HG03159 (cell line): ENCODE measurements around the gene ARFIP1.

Source experiments
- ATAC-seq: cut with Tn5 transposase; IDR thresholded peaks from one replicate; pipeline ENCODE4 v1.9.1; 2021; ENCODE audit warnings: mild to moderate bottlenecking, moderate library complexity; ENCODE audit not compliant: unreplicated experiment

Gene ARFIP1

DNA sequence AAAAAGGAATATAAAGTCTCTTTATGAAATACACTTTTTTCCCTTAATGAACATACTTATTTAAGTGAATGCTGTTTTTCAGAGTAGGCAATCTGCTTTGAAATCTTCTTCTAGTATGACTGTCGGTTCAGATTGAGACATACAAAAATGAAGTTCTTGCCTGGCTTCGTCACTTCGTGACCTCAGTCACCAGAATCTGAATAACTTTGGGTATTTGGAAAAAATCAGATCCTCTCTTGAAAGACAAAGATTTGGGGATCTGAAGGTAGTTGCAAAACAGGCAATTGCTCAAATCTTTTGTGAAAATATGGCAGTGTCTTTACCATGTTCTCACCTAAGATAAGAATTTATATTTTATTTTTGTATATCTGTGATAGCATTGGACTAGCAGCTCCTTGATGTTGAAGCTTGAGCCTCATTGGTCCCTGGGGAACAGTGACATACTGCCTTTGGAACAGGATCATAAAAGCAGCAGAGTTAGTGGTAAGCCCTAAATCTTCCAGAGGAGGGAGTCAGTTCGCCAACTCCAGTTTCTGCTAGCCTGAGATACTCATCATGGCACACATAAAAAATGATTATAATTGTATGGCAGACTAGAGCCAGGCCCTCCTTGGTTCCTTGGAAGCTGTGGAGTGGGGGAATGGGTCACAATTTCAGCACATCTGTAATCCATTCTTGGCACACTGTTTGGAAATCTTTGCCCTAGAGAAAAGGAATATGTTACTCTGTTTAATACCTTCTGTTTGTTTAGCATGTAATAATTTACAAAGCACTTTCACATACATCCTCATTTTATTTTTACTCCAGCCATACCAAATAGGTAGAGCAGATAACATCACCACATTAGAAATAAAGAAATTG is 5.0 kb downstream of the ARFIP1 start:
- no peak for ATAC-seq

DNA sequence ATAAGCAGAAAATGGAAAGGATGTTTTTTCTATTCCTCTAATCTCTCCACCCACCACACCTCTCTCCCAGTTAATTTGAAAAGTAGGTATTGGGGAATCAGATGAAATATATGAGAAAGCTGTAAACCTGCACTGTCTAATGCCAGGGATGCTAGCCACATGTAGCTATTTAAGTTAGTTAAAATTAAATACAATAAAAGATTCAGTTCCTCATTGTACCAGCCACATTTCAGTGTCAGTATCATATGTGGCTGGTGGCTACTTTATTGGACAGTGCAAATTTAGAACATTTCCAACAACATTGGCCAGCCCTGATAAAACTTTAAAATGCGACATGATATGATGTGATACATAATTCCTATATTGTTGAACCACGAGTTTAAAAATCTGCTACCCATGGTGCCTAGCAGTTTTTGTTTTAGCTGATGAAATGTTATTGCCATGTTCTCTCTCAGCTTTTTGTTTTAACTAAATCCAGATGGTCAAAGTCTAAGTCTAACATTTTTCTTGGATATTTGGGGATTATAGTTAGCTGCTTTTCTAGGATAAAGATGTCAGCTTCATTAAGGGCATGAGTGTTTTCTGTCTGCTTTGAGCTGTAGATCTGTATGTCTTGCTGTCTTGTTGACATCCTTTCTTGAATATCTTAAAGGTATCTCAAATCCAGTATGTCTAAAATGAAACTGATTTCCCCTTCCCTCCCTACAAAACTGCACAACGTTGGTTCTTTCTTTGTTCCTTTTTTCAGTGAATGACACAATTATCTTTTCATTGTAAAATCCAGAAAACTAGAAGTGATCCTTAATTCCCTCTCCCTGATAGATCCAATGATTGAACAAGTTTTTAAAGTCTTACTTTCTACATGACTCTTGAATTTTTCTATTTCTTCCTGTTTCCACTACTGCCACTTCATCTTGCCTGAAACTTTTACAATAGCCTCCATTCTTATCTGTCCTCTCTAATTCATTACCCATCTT is 6.2 kb downstream of the ARFIP1 start:
- ATAC-seq, result no peak

DNA sequence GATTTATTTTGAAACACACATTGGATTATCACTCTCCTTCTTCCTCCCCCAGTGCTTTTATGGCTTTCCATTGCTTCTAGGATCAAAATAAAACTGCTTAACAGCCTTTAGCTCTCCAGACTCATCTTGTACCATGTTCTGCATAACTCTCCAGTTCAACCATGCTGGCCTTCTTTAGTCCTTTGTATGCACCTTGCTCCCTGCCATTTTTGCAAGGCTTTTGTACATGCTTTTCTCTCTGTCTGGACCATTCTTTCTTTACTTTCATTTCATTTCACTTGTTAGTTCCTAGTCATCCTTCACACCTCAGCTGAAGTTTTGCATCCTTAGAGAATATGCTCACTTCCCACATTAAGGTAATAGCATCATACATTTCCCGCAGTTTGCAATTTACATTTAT is 6.9 kb downstream of the ARFIP1 start:
- no peak for ATAC-seq

DNA sequence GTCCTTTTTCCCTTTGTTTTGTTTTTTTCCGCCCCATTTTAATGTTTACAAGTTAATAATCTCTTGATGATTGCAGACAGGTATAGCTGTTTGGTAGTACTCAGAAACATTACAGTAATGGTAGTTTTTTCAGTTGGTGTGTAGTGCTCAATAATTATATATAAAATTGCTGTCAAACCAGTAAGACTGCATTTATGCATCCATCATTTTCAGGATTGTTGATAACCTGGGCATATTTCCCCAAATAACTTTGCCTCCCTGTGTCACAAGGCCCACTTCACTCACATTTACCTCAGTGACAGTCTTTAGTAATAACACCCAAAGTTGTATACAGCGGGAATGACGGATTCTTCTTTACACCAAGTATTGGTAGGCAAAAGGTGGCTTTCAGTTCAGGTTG is 16.1 kb downstream of the ARFIP1 start:
- no peak for ATAC-seq

DNA sequence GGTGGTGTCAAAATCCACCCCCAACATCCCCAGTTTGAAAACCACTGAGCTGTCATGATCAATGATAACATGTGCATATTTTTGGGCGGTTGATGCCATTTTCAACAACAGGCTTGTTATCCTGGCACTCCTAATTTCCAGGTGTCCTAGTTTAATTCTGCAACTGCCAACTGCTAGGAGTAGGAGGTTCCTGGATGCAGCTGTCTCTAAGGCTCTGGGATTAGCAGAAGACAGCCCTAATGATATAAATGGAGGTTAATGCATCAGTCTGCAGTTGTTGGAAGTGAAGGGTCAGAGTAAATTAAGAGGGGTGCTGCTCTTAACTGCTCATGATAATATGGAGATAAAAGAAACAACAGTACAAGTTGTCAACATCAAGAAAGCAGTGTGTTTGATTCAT is 23.8 kb downstream of the ARFIP1 start:
- no peak for ATAC-seq

DNA sequence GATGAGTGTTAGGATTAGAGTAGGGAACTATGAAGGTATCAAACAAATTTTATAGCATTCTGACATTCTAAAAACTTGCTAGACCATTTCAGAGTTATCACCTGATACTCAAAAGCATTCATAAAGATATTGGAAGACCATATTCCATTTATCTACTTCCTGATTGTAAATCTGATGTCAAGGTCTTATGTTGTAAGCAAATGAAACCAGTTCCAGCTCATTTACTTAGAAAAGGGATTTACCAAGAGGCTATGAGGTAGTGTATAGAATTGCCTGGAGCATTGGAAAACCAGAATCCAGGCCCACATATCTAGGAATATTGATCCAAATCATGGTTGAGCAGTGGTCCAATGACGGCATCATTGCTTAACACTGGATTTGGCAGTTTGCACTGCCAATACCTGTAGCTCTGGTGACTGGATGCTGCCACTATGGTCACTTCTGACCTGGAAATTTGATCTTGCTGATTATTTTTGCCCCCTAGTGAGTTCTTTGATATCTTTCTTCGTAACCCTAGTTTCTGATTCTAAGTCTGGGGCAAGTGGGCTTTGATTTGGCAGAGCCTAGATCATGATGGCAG is 25.4 kb downstream of the ARFIP1 start:
- ATAC-seq, result no peak

DNA sequence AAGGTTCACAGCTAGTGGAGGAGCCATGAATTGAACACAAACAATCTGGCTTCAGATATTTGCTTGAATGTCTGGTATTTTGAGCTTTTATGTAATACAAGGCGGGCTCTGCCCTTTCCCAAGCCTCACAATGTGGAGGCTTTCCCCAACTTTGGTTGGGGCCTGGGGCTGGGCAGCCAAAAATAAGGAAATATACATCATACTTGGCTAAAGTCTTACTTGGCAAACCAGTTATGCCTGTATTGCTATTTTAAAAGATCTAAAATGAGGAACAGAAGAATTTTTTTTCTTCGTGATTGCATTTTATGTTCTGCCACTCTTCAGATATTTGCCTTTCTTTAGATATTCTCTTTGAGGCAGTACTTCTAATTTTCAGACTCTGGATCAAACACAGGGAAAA is 26.1 kb downstream of the ARFIP1 start:
- no peak for ATAC-seq

DNA sequence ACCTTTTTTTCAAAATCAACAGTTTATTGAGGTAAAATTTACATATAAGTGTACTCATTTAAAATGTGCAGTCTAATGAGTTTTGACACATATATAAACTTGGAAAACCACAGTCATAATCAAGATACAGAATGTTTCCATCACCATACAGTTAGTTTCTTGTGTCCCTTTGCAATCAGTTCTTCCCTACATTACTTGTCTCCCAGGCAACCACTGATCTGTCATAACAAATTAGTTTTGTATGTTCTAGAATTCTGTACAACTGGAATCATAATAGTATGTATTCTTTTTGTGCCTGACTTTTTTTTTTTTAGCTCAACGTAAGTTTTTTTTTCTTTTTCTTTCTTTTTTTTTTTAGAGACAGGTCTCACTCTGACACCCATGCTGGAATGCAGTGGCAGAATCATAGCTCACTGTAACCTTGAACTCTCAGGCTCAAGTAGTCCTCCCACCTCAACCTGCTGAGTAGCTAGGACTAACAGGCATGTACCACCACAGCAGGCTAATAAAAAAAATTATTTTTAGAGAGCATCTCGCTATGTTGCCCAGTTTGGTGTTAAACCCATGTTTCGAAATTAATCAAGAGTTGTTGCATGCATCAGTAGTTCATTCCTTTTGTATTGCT is 26.9 kb downstream of the ARFIP1 start:
- ATAC-seq, result no peak

DNA sequence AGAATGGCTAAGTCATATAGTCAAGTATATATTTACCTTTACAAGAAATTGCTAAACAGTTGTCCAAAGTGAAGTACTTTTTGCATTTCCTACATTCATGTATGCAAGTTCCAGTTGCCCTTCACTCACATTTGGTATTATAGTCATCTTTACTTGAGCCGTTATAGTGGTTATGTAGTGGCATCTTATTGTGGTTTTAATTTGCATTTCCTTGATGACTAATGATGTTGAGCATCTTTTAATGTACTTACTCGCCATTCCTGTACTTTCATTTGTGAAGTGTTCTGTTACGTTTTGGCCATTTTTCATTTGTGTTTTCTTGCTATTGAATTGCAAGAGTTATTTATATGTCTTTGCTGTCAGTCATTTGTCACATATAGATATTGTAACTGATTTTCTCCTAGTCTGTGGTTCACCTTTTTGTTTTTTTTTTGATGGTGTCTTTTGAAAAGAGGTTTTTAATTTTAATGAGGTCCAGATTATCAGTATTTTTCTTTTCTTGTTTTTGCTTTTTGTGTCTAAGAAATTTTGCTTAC is 27.6 kb downstream of the ARFIP1 start:
- no peak for ATAC-seq

DNA sequence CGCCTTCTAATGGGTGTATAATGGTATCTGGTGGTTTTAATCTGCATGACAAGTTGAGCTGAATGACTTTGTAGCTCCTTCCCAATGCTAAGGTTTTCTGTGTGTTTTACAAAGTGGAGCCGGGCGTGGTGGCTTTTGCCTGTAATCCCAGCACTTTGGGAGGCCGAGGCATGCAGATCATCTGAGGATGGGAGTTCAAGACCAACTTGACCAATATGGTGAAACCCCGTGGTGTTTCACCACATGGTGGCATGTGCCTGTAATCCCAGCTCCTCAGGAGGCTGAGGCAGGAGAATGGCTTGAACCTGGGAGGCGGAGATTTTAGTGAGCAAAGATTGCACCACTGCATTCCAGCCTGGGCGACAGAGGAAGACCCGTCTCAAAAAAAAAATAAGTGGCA is 28.9 kb downstream of the ARFIP1 start:
- ATAC-seq, result no peak

DNA sequence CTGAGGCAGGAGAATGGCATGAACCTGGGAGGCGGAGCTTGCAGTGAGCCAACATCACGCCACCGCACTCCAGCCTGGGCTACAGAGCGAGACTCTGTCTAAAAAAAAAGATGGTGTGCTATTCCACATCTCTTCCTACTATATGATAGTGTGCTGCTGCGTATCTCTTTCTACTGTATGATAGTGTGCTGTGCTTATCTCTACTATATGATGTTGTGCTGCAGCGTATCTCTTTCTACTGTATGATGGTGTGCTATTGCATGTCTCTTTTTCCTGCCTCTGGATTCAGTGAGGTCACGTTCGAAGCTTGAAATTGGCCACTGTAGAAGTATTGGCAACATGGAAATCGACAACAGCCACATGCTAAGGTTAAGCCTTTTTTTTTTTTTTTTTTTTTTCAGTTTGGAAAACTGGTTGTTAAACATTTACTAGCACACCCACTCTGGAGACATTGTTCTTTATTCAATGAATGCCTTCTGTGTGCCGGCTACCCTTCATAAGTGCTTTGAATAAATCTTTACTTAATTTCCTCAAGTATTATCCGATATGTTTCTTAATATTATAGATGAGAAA is 31.0 kb downstream of the ARFIP1 start:
- ATAC-seq, result no peak

DNA sequence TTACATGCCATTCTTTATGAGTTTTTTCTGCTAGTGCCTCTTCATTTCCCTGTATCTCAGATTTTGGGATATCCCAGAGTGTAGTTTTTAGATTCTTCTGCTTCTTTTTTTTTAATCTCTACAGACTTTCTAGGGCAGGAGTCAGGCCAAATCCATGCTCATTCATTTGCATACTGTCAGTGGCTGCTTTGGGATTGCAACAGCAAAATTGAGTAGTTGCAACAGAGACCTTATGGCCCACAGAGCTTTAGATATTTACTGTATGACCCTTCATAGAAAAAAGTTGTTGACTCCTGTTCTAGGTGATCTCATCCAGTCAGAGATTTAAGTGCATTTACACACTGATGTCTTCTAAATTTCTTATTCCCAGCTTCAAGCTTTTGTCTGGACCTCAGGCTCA is 35.3 kb downstream of the ARFIP1 start:
- ATAC-seq, result no peak

DNA sequence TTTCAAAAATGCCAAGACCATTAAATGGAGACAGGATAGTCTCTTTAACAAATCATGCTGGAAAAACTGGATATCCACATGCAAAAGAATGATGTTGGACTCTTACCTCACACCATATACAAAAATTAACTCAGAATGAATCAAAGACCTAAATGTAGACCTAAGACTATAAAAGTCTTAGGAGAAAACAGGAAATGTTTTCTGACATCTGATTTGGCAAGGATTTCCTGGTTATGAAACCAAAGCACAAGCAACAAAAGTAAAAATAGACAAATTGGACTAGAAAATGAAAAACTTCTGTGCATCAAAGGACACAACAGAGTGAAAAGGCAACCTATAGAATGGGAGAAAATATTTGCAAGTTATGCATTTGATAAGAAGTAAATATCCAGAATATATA is 37.6 kb downstream of the ARFIP1 start:
- no peak for ATAC-seq

DNA sequence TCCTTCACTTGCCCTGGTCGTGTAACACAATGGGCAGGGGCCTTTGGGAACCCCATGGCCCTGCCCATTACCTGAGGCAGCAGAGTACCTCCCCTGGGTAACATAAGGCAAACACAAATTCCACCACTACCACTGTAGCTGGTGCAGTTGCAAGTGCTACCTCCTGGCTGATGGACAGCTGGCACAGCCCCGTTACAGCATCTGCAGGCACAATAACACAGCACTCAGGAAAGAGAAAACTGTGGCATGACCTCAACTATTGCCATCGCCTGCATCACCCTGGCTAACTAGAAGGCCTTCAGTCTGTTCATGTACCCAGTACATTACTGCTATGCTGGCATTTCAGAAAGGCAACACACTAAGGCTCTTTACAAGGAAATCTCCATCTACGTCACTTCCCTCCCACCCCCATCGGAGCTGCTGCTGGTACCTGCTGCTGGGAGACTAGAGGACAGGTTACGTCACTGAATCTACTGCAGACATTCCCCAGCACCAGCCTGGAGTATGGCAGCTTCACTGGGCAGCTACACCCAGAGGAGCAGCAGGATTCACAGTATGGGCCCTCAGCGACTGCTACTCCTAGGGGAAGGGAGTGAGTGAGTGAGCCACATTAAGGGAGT is 39.4 kb downstream of the ARFIP1 start:
- ATAC-seq, result no peak

DNA sequence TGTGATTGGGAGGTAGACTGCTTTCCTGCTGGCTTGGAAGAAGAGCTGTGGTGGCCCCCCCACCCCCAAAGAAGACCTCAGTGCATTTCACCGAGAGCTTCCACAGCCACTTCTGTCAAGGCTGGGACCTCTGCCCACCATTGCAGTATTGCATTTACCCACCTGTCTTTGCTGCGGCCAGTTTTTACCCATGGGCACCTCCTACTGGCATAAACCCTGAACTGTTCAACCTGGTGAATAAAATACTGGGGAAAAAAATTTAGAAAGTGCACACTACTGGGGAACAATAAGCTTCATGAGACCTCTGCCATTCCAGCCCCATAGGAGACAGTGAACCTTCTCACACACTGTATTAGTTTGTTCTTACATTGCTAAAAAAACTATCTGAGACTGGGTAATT is 40.3 kb downstream of the ARFIP1 start:
- ATAC-seq, result no peak

DNA sequence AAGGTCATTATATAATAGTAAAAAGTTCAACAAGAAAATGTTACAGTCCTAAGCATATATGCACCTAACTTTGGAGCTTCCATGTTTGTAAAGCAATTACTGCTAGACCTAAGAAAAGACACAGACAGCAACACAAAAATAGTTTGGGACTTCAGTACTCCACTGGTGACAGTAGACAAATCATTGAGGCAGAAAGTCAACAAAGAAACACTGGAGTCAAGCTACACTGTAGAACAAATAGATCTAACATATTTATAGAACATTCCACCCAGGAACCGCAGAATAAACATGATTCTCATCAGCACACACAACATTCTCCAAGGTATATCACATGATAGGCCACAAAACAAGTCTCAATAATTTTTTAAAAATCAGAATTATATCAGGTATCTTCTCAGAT is 42.6 kb downstream of the ARFIP1 start:
- ATAC-seq, result no peak

DNA sequence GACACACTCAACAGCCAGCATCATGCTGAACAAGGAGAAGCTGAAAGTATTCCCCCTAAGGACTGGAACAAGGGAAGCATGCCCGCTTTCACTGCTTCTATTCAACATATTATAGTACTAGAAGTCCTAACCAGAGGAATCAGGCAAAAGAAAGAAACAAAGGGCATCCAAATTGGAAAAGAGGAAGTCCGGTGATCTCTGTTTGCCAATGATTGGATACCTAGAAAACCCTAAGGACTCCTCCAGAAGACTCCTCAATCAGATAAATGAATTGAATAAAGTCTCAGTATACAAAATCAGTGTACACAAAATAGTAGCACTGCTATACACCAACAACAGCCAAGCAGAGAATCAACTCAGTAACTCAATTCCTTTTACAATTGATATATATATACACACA is 44.8 kb downstream of the ARFIP1 start:
- ATAC-seq, result no peak

DNA sequence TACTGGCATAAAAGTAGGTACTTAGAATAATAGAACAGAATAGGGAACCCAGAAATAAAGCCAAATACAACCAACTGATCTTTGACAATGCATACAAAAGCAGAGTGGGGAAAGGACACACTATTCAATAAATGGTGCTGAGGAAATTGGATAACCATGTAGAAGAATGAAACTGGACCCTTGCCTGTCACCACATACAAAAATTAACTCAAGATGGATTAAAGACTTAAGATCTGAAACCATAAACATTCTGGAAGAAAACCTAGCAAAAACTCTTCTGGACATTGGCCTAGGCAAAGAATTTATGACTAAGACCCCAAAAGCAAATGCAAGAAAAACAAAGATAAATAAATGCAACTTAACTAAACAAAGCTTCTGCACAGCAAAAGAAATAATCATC is 45.6 kb downstream of the ARFIP1 start:
- no peak for ATAC-seq

DNA sequence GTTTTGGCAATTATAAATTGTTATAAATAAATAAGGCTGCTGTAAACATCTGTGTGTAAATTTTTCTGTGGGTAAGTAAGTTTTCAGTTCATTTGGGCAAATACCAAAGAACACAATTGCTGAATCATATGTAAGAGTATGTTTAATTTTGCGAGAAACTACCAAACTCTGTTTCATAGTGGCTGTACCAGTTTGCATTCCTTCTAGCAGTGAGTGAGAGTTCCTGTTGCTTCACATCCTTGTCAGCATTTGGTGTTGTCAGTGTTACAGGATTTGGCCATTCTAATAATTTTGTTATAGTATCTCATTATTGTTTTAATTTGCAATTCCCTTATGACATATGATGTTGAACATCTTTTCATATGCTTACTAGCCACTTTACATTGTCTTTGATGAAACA is 48.4 kb downstream of the ARFIP1 start:
- no peak for ATAC-seq

DNA sequence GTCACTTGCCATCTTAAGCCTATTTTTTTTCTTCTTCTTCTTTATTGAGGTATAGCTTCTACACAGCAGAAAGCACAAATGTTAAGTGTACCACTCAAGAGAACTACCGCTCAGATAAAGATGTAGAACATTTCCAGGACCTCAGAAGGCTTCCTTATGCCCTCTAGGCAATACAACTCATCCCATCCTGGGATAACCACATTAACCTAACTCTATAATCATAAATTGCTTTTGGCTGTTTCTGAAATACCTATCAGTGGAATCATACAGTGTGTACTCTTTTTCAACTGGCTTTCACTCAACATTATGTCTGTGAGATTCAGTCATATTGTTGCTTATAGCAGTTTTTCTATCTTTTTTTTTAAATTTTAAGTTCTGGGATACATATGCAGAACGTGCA is 51.7 kb downstream of the ARFIP1 start:
- no peak for ATAC-seq
